Fibroblast of skin of back (primary cell): ENCODE measurements around the gene BBS4.
A peak's percentile ranks its signal among the peaks of the same experiment; 100 is the strongest.
"Not testable (repeated sequence)": the region's sequence is repeated elsewhere in the genome, so short reads cannot be mapped to it uniquely, and the experiment has no call there.

Source experiments
- DNase-seq: peaks from one replicate; pipeline ENCODE4 v3.0.0-alpha.2; 2013

The BBS4 gene

DNA sequence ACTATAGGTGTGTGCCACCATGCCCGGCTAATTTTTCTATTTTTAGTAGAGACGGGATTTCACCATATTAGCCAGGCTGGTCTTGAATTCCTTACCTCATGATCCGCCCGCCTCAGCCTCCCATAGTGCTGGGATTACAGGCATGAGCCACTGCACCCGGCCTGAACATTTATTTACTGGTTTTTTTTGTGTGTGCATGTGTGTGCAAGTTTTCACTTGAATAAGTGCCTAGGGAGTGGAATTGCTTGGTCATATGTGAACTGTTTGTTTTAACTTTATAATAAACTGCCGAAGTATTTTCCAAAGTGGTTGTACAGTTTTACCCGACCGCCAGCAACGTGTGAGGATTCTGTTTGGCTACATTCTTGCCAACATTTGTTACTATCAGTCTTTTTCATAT lies 14.1 kb downstream of the BBS4 start:
- DNase-seq: no peak

DNA sequence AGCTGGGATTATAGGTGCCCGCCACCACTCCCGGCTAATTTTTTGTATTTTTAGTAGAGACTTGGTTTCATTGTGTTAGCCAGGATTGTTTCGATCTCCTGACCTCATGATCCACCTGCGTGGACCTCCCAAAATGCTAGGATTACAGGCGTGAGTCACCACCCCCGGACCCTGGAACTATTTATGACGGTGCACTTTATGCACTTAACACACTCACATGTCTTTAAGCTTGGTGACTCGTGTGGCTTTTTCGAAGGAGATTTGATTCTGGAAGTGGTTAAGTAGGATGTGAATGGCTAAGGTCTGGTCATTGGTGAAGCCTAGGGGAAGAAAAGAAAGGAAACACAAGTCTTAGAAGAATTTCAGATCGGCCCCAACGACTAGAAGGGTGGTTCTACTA lies 20.3 kb downstream of the BBS4 start:
- DNase-seq: peak; percentile 33

DNA sequence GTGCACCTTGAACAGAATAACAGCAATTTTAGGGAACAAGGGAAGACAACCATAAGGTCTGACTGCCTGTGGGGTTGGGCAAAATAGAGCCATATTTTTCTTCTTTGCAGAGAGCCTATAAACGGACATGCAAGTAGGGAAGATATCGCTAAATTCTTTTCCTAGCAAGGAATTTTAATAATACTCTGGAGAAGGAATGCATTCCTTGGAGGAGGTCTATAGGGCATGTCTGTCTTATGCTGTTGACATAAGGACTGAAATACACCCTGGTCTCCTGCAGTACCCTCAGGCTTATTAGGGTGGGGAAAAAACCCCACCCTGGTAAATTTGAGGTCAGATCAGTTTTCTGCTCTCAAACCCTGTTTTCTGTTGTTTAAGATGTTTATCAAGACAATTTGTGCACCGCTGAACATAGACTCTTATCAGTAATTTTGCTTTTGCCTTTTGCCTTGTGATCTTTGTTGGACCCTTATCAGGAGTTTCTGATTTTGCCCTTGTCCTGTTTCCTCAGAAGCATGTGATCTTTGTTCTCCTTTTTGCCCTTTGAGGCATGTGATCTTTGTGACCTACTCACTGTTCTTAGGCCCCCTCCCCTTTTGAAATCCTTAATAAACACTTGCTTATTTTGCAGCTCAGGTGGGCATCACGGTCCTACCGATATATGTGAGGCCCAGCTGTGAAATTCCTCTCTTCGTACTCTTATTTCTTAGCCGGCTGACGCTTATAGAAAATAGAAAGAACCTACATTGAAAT lies 22.7 kb downstream of the BBS4 start:
- peak; percentile 51 for DNase-seq

DNA sequence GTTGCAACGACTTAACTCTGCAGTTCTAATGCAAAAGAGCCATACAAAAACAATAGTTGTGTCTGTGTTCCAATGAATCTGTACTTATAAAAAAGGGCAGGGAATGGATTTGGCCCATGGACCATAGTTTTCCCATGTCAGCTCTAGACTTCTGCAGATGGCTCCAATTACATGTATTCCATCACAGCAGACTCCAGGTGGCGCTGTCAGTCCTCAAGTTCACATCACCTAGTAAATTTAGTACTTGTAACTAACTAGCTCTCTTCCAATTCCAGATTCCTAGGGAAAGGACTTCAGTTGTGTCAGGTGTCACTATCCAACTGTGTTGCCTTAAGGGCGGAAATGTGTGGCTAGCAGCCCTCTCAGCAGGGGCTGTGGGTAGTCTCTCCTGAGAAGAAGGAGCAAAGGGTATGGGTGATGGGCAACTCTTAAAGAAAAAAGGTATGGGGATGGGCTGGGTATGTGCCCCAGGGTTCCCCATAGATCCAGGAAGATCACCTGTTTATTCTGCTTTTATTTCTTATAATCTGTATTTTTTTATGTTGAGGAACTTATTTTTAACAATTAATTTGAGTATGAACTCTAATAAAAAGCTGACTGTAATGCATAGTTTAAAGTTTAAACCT lies 36.2 kb downstream of the BBS4 start:
- peak; percentile 71 for DNase-seq

DNA sequence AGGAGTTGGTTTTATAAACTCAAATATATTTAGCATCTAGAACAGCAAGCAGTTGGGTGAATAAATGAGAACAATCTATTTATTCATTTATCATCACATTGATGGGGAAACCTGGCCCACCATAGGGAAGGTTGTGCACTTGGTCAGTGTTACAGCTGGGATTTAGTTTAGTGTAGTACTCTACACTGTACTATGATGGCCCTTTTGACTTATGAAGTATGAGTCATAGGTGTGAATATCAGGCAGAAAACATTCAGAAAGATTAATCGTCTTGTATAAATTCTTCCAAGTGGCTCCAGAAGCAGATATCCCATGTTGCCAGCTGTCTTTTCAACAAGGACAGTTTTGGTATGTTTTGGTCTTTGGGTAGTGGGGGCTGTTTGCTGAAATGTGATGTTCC lies 38.0 kb downstream of the BBS4 start:
- no peak for DNase-seq

DNA sequence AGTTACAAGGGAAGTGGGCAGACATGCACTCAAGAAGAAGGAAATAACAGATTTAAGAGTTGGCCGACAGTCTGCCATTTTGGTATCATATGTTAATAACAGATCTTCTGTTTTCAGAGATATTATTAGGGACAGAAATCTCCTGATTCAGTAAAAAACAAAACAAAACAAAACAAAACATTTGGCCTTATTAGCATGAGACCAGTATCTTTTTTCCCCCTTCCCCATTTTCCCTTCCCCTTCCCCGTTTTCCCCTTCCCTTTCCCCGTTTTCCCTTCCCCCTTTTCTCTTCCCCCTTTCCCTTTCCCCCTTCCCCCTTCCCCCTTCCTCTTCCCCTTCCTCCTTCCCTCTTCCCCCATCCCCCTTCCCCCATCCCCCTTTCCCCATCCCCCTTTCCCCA lies 39.4 kb downstream of the BBS4 start:
- no peak for DNase-seq

DNA sequence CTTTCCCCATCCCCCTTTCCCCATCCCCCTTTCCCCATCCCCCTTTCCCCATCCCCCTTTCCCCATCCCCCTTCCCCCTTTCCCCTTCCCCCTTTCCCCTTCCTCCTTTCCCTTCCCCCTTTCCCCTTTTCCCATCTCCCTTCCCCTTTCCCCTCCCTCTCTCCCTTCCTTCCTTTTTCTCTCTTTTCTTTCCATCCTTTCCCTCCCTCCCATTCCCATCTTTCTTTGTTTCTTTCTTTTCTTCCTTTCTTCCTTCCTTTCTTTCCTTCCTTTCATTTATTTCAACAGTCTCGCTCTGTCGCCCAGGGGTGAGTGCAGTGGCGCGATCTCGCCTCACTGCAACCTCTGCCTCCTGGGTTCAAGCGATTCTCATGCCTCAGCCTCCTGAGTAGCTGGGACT lies 39.8 kb downstream of the BBS4 start:
- not testable (repeated sequence) for DNase-seq

DNA sequence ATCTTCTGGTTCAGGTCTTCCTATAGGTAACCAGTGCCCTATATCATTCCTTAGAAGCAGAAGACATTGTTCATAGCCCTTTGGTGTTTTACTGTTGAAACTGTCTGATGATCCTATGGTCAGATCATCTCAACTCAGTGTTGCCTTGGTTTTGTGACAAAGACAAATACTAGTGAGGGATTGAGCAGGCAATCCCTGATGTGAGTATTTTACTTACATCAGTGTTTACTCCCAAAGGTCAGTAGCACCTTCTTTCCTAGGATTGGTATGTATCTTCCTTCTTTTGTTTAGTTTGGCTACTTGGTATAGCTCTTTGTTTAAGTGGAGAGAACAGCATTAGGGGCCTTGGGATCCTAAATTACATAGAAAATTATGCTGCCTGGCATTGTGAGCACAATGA lies 41.1 kb downstream of the BBS4 start:
- no peak for DNase-seq

DNA sequence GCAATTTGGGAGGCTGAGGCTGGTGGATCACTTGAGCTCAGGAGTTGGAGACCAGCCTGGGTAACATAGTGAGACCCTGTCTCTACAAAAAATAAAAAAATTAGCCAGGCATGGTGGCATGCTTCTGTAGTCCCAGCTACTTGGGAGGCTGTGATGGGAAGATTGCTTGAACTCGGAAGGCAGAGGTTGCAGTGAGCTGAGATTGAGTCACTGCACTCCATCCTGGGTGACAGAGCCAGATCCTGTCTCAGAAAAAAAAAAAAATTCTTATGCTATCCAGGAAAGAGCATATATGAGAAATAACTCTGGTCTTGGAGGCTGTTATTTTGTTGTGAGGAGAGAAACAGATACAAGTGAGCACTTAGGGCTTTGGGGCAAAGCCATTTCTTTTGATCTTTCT lies 42.2 kb downstream of the BBS4 start:
- DNase-seq: not testable (repeated sequence)

DNA sequence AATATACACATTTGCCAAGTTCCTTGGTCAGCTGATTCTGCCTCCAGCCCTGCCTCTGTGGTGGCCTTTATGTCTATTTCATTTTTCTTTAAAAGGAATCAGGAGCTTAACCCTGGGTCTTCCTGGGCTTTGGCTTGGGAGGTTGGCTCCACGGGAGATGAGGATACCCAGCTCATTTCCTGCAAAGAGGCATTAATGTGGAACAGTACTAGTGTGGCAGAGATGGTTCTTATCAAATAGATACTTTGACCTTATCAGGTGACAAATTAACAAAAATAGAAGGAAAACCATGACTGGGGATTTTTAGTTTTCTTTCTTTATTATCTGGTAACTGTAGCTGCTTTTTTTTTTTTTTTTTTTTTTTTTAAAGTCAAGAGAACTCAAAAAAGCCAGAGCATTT lies 42.8 kb downstream of the BBS4 start:
- no peak for DNase-seq

DNA sequence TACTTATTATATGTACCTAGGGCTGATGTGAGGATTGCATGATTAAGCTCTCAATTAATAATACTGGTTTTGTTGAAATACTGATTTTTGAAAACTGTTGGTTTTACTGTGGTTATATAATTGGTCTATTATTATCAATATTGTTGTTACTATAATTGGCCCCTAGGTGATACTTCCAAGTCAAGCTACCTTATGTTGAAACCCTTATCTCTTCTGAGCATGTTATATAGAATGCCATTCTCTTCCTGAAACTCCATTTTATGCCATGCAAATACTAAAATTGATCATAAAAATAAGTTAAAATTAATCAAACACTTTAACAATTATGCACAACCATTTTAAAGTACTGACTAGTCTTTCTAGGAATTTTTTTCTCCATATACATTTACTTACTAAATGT lies 46.1 kb downstream of the BBS4 start:
- no peak for DNase-seq

DNA sequence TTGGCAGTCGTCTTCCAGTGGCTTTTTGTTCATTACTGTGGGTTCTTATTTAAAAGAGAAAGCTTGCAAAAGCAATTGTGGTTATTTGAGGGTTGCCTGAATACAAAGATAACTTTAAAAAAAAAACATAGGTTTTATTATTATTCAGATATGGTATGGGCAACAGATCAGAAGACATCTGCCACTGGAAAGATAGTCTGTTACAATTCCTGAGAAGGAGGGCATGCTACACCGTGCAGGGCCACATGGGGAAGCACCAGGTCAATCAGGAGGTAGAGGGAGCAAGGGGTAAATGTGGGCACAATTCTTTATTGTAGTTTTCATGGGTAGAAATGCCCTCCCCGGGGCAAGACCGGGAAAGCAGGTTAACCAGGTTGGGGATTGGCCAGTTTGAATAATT lies 46.5 kb downstream of the BBS4 start:
- no peak for DNase-seq

DNA sequence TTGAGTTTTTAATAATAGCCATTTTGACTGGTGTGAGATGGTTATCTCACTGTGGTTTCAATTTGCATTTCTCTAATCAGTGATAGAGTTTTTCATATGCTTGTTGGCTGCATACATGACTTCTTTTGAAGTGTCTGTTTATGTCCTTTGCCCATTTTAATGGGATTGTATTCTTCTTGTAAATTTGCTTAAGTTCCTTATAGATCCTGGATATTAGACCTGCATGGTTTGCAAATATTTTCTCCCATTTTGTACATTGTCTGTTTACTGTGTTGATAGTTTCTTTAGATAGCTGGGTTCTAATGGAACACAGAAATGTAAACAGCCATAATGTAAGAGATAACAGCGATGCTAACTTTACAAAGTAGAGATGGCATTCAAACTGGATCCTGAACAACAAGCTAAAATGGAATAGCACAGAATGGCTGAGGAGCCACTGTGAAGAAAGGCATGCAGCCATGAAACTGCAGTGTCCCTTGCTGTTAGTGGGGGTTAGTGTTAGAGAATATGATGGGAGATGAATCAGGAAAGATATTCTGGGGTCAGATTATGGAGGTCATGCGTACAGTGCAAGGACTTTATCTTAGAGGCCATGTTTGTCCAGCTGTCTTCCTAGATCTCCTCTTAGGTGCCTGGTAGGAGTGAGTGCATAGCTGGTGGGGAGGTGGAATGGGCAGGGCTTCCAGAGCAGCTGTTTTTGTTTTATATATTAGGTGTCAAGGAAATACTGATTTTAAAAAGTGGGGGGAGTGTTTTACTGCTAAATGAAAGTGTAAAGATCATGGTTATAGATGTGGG lies 48.1 kb downstream of the BBS4 start:
- no peak for DNase-seq

DNA sequence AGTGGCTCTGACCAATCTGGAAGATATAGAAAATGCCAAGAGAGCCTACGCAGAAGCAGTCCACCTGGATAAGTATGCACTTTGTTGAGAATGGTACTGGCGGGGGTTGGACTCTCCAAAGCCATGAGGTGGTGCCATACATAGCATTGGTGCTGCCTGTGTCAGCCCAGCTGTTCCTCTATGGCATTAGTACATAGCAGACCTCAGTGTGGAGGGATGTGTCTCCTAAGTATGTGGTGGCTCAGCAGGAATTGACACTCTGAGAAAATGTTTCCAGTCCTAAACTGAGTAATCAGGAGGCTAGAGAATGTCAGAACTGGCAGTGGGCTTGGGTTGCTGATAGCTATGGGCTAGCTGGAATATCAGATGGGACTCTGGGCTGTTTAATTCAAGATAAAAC lies 49.1 kb downstream of the BBS4 start:
- DNase-seq: no peak

DNA sequence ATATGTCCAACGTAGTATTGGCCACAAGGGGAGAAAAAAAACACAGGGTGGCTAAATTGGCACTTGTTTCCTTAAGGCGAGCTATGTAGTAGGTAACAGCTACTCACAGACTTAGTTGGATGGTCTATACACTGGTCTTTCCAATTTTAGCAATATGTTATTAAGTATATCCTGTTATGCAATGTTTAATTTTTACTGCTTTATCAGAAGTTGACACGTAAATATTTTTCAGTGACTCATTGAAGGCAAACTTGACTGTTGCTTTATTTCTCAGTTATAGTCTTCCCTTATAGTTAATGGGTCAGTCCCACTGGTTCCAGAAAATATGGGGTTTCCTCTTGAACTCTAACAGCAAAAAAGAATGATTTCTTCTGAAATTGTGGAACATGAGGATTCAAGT lies 51.1 kb downstream of the BBS4 start:
- DNase-seq: no peak

DNA sequence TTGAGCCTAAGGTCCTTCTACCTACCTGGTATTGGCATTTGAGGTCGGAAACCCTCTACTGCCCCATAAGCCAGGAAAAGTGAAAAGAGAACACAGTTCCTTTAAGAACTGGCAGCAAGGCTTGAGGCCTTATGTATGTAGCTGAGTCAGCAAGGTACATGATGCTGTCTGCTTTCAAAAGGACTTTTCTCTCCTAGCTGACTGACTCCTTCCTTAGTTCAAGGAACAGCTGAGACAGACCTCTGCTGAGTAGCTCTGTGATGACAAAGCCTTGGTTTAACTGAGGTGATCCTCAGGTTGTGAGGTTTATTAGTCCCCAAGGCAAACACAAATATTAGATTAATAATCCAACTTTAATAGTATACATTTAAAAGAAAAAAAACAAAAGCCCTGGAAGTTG lies 51.7 kb downstream of the BBS4 start:
- no peak for DNase-seq

DNA sequence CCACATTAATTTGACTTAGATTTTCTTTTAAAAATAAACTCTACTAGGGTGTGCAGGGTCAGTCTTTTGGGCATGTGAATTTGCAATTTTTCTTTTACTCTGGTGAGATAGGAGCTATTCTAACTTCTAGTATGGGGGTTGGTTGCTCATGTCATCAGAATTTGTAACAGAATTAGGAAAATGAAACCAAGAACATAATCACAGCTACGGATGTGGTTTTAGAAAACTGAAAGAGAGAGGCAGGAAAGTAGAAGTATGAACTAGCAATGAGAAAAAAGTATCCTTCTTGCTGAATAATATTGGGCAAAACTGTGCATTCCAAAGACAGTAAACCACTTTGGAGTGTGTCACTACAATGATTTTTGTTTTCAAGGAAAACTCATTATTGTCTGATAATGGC lies 54.2 kb downstream of the BBS4 start:
- no peak for DNase-seq

DNA sequence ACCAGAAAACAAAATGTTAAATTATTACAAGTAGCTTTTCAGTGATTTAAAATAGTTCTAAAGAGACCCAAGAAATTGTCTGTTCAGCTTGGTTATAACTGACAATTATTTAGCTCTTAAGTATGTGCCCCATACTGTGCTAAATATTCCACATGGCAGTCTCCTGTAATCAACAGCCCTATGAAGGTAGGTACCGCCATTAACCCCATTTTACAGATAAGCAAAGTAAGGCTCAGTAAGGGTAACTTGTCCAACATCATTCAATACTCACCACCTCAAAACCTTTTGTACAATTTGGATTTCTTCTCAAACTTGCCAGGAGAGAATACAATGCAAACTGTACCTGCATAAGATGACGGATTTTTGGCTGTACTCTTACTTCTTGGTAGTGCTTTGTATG lies 63.7 kb downstream of the BBS4 start:
- DNase-seq: no peak

DNA sequence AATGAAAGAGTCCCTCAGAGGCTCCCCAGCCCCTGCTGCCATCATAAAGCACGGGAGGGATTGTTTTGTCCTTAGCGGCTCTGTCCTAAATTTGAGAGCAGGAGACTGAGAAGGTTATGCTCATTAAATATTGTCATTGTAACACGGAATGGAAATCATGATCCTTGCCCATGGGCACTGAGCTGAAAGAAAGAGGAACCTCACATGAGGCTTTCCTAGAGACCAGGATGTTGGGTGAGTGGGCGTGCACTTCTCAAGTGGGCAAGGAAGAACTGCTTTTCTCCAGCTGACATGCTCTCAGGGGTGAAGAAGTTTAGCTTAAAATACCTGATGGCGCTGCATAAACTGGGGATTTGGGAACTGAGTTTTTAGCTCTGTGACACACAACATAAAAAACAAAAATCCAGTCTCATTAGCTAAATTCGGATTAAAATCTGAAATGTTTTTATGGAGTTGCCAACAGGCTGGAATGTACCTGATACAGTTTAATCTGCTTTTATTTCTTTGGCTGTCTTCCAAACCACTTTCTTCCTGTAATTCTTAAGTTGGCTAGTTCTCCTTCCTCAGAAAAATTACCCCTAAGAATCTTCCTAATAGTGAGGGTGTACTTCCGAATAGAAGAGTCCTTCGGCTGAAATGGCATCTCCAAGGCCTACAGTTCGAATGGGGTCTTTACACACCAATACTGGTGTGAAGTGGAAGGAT lies 65.9 kb downstream of the BBS4 start:
- no peak for DNase-seq

DNA sequence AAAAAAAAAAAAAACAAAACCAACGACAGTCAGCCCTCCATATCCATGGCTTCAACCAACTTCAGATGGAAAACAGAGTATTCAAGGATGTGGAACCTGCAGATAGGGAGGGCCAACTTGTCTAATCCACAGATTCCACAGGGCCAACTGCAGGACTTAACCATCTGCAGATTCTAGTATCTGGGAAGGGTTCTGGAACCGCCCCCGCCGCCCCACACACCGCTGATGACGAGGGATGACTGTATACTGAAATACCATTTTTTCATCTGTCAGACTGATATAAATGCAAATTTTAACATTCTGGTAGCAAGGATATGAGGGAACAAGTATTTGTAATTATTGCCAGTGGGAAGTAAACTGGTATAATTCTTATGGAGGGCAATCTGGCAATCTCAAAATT lies 68.1 kb downstream of the BBS4 start:
- no peak for DNase-seq

DNA sequence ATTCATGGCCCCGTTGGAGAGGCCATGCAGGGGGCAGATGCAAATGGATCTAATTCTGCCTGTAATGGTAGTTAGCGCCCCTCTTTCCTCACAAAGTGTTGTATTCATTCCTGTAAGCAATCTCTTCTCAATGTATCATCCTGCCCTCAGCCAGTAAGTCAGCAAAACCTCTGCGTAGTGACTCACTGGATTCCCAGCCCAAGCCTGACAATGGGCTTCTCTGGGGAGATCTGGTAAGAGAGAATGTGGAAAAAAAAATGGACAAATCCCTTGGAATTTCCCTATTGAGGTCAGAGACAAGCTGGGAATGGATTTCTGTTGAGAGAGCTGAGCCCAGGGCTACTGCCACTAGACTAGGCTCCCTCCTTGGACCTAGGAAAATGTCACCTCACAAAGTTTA lies 72.2 kb downstream of the BBS4 start:
- peak; percentile 98 for DNase-seq

DNA sequence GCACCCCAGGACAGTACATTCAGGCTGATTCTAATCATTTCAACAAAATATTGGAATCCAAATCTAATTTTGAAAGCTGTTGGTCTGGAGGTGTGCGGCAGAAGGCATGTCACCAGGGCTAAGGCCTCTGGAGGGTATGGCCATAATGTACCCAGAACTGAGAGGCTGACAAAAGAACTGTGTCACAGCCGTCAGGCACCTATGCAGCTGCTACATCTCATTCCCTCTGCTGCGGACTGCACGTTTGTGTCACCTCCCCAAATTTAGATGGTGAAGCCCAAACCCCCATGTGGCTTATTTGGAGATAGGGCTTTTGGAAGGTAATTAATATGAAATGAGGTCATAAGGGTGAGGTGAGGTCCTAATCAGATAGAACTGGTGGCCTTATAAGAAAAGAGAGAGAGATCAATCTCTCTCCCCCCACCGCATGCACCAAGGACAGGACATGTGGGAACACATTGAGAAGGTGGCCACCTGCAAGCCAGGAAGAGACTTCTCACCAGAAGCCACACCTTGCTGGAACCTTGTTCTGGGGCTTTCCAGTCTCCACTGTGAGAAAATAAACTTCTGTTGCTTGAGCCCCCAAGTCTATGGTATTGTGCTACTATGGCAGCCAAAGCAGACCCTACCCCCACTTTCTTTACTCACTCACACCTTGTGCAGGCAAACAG lies 74.7 kb downstream of the BBS4 start:
- DNase-seq: no peak

DNA sequence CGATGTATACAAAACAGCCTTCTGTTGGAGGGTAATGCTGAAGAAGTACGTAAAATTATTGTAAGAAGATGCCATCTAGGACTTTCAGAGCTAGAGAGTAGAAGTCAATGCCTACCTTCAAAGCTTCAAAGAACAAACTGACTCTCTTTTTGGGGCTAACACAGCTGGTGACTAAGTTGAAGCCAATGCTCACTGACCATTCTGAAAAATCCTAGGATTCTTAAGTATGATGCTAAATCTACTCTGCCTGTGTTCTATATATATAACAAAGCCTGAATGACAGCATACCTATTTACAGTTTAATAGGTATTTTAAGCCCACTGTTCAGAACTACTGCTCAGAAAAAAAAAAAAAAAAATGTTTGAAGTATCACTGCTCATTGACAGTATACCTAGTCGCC lies 78.6 kb downstream of the BBS4 start:
- DNase-seq: no peak
